TTC549 (cell line): ENCODE data around the gene DGKI.
"Not testable (repeated sequence)": the region's sequence is repeated elsewhere in the genome, so short reads cannot be mapped to it uniquely, and the experiment has no call there.

Source experiments
- FAIRE-seq: peaks from 2 replicates; lab custom pipeline; 2012; peaks lifted over from hg19 to GRCh38; lab: Jason Lieb, UNC

The DGKI gene

DNA sequence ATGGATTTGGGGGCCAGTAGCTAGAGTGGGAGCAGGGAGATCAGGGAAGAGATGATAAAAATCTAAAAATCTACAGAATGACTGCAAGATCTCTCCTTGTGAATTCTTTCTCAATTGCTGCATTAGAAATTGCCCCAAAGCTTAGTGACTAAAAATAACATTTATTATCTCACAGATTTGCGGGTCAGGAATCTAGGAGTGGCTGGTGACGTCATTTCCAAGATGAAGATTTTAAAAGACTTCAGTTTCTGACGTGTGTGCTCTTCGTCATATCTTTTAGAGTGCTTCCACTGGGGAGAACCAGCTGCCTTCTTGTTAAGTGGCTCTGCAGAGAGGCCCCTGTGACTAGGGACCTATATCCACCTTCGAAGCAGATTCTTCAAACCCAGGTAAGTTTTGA, 112.6 kb downstream of the DGKI start:
- FAIRE-seq = no peak

GRCh38 chr7:137732168-137732567, 114.6 kb downstream of the DGKI start:
- no peak for FAIRE-seq

GRCh38 chr7:137731436-137731835, 115.3 kb downstream of the DGKI start:
- FAIRE-seq = no peak

GRCh38 chr7:137728426-137728825, 118.3 kb downstream of the DGKI start:
- no peak for FAIRE-seq

DNA sequence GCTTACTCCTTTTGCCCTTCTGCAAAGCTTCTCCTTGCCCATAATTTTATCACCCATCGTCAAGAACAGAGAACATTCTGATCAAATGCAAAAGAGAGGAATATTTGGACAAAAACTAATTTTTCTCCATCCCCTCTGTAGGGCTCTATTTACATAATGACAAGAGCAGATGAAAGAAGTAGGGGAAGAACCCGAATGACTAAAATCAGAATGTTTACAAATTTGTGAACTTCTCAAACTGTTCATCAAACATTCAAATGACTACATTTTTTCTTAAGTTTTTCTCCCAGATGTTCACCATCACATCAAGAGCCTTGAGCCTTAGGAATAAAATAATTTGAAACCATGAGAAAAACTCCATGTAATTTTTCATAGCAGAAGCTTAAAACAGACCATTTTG, 119.4 kb downstream of the DGKI start:
- no peak for FAIRE-seq

DNA sequence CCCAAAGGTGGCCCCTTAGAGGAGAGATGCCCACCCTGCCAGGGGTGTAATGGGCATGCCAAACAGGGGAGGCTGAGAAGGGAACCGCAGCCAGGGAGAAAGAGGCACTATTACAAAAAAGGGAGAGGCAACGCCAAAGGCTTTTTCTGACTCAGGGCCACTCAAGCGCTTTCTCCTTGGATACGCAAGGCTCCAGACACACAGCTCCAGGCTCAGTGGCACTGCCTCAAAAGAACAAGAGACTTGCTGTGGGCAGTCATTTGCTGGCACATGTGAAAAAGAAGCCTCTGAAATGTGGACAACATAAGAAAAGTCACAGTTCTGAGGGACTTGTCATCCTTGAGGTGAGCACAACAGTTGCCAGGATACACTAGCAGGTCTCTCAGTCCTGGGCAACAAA, 128.4 kb downstream of the DGKI start:
- no peak for FAIRE-seq

DNA sequence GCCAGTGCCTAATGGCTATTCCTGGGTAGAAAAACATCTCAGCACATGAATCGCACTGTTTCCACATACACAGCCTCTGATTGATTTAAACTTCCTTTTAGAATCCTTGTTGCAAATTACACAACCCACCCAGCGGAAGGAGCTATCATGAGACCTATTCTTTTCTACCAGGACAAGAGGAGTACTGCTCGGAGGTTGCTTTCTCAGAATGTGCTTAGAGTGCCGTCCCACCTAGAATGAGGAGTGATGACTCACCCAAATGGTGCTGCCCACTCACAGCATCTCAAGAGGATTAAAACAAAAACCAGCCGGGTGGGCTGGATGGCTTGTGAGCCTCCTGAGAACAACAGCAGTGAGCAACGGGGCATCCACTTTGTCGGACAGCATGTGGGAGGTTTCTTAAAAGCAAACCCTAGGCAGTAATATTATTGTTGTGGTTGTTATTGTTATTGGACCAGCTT, 128.9 kb downstream of the DGKI start:
- no peak for FAIRE-seq

- no peak for FAIRE-seq
These were observed 129.7 kb downstream of the DGKI start for GRCh38 chr7:137717045-137717444.

GRCh38 chr7:137716061-137716460, 130.7 kb downstream of the DGKI start:
- FAIRE-seq = no peak

GRCh38 chr7:137715533-137715932, 131.2 kb downstream of the DGKI start:
- FAIRE-seq = no peak

- no peak for FAIRE-seq
These were observed 131.7 kb downstream of the DGKI start for GRCh38 chr7:137715121-137715520.

- not testable (repeated sequence) for FAIRE-seq
These were observed 140.4 kb downstream of the DGKI start for GRCh38 chr7:137706330-137706729.

DNA sequence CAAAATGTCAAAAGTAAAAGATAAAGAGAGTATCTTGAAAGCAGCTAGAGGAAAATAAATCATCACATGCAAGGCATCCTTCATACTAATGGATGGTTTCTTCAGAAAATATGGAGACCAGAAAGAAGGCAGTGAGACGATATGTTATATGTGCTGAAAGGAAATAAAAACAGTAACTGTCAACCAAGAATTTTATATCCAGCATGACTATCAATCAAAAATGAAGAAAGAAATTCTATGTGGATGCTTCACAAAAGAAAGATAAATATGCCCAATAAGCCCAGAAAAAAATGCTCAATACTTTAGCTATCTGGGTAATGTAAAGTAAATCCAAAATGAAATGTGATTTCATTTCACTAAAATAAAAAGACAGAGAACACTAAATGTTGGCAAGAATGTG, 142.1 kb downstream of the DGKI start:
- no peak for FAIRE-seq

GRCh38 chr7:137703291-137704010, 143.3 kb downstream of the DGKI start:
- no peak for FAIRE-seq

- FAIRE-seq = no peak
These were observed 149.8 kb downstream of the DGKI start for GRCh38 chr7:137696988-137697387.

- FAIRE-seq = no peak
These were observed 150.4 kb downstream of the DGKI start for GRCh38 chr7:137696376-137696775.

DNA sequence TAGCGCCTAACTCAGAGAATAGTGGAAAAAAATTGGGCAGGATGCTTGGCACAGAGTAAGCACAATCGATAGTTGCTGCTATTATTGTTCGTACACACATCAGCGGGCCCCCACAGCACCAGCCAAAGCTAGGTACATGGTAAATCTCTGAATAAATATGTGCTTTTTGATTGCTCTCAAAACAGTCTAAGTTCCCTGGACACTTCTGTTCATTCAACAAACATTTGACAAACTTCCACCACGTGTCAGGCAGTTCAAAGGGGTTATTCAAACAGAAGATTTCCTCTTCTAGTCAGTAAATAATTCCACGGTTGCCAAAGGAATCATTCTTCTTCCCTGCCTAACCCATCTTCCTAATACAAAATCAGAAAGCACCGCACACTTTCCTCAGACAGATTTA, 150.8 kb downstream of the DGKI start:
- no peak for FAIRE-seq

GRCh38 chr7:137695494-137695893, 151.3 kb downstream of the DGKI start:
- FAIRE-seq = no peak

DNA sequence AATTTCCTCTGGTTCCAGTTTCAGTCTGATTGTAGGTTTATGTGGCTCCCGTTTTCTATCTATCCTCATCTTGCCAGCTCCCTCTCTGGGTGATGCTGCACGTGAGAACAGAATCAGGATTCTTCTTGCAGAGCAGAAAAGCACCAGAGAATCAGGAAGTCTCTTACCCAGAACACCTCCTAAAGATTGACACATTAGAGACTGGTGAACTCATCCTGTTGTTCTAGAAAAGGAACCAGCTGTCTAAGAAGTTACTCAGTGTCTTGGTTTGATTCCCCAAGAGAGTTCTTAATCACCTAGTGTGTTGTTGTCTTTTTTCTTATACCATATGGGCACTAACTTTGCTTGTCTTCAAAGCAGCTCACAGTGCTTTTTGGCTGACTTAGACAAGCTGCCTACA, 152.4 kb downstream of the DGKI start:
- FAIRE-seq = no peak

GRCh38 chr7:137692399-137692798, 154.4 kb downstream of the DGKI start:
- FAIRE-seq = no peak

DNA sequence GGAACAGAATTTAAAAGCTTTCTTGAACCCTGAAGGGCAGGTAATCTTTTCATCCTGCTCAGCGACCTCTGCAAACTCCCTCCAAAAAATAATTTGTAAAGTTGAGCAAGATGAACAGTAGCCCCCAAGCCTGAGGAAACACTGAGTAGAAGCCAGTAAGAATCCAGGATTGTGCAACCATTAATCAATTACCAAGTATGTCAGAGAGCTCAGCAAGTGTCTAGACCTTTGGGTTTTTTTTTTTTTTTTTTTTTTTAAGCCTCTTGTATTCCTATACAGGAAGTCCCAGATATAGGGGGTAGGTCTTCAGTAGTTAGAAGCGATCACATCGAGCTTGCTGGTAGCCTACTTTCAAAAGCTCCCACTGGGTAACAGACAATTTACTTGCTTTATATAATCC, 155.2 kb downstream of the DGKI start:
- FAIRE-seq = no peak

DNA sequence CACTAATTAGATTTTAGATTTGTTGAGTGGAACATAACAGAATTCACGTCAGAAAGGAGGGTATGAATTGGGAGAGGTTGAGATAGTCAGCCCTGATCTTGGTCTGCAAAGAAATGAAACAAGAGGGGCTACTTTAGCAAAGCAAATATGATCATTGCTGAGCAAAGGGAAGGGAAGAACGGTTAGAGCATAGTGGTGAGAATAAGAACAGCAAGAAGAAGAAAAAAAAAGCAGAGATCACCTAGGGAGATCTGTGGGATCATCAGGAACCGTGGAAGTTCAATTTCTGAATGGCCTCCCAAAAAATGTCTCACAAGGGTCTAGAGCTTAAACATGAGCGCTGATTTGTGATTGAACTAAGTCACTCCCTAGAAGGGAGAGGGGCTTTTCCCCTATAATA, 156.1 kb downstream of the DGKI start:
- FAIRE-seq = no peak

DNA sequence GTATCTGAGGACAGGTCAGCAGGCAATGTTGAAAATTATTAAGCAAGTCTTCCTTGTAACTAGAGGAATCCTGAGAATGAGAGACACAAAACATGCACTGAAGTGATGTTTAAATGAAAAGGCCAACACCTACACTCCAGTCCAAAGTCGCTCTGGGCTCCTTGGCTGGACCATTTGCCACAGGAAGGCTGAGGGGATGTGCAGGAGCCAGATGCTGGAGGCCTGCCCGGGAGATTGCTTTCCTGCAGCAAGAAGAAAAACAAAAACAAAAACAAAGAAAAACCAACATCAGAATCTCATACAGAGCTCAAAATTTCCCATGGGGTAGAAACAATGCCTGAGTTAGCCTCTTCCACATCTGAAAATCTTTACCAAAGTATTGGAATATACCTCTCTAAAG, 157.0 kb downstream of the DGKI start:
- FAIRE-seq = no peak

DNA sequence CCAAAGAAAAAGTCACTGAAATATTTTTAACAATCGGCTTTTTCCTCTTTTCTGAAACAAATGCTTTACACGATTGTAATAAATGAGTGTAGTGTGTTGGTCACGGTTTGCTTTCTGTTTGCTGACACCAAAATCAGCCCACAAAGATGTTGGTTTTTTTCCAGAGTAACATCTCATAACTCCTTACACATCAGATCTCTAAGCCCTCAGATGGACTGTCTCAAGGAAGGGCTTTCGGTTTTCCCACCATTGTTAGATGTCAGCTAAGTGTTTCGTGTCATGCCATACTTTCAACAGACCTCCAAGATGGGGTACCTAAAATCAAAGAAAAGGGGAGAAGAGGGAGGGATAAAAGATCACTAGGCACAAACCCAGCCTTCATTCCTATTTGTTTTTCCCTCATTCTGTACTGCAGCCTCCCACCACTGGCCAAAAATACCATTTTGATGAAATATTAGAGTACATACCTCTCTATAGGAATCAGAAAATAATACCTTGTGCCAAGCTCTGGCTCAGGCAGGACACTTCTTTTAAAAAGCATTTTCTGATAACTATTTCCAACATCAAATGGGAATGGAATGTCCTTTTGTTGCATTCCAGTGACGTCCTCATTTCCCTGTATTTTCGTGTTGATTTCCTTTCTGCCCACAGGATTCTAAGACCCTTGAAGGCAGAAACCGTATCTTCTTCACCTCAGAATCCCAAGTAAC, 159.1 kb downstream of the DGKI start:
- FAIRE-seq = no peak
